Right lobe of liver (tissue), 4 donors: ENCODE results near the gene RARB.

ENCODE experiments used
- CTCF ChIP-seq, 4 donors: fragments of 200-600 bp in 3 of 4; fragments of 450-650 bp in 1 of 4; IDR thresholded peaks; one replicate each; pipeline versions ENCODE4 v1.5.1 to v1.8.0; 2016 to 2022; ENCODE audit warnings: antibody characterized with exemption in 4 of 4, mild to moderate bottlenecking in 2 of 4
- POLR2A ChIP-seq: fragments of 450-650 bp; IDR thresholded peaks from one replicate; pipeline ENCODE4 v1.6.1; 2017; ENCODE audit warnings: antibody characterized with exemption, mild to moderate bottlenecking
- donor health status: DM: no; HTN: no; CAD: no.
- donor health status: DM: no; HTN: no; CAD: no.
- donor health status: DM: no; HTN: yes; CAD: no.

GRCh38 chr3:25508901-25509300, 80.8 kb downstream of the RARB start:
- TF ChIP-seq POLR2A (no peak), CTCF (IDR thresholded peaks at IDR 0.05) (no peak)
